NCI-H2107 (cell line): Measurements from ENCODE around the gene SLC6A17.

Experiments
- DNase-seq: peaks from one replicate; lab custom pipeline; 2025; lab: John Stamatoyannopoulos, UW

SLC6A17 gene

DNA sequence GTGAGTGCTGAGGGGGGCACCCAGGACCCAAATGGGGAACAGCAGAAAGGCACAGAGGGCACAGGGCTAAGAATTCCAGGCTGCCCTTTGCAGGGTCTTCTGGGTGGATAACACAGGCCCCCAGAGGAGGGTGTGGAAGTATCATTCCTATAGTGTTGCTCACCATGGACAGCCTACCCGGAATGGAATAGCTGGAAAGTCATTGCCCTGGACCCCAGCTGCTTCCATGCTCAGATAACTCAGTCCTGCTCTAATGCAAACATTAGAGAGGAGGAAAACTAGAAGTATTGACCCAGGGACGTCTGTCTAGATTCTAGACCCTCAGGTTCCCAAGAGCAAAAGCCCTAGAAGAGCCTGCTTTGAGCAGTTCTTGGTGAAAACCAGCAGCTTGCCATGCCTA is 24.7 kb downstream of the SLC6A17 start:
- no peak for DNase-seq

DNA sequence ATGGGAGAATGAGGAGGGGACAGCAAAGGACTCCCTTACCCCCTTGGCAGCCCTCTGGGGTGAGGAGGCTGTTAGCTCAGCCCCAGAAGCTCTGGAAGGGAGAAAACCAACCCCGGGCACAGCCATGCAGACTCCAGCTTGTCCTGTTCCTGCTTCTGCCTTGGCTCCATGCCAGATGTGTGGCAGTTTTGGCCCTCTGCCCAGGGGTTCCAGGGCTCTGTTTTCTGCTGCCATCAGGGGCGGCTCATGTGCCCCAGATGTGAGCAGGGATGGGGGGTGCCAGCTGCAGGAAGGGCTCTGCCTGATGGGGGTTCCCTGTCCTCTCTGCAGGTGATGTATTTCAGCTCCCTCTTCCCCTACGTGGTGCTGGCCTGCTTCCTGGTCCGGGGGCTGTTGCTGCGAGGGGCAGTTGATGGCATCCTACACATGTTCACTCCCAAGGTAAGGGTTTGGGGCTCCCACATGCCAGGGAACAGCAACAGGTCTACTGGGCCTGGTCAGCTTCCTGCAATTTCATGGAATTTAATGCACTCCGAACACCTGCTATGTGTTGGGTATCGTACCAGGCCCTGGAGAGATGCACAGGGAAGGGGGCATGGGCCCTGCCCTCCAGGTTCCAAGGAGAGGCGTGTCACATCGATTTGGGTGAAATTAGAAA is 26.1 kb downstream of the SLC6A17 start:
- DNase-seq, result peak; percentile 46

DNA sequence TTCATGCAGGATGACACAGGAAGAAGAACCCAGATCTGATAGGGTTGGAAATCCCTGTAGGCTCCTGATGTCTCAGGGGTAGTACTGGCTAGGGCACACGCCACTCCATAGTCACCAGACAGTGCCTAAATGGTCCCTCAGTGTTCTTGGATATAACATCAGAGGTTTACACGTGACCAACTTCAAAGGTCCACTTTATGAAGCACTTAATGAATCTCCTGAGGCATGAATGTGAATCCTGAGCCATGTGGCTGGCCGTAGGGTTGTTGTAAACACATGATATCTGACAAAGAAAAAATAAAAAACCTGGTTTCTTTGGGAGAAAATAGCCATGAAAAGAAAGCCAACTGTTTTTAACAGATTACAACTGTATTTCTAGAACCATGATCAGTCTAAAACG is 27.5 kb downstream of the SLC6A17 start:
- no peak for DNase-seq

DNA sequence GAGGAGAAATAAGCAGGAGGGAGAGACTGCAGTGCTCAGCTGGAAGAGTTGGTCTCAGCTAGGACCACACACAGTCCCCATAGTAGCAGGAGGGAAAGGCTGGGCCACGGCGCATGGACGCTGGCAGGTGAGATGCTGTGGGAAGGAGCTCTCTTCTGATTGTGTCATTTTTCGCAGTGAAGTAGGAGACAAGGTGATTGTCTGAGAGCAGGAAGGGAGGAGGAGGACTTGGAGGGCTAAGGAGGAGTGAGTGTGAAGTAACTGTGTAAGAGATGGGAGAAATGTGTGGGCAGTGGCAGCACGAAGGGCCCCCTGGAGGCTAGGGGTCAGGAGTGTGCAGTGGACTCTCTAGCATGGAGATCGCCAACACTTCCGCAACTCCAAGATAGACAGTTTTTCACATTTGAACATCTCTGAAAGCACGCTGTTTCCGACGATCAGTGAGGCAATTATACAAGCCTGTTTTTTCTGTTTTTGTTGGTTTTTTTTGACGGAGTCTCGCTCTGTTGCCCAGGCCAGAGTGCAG is 33.4 kb downstream of the SLC6A17 start:
- no peak for DNase-seq

DNA sequence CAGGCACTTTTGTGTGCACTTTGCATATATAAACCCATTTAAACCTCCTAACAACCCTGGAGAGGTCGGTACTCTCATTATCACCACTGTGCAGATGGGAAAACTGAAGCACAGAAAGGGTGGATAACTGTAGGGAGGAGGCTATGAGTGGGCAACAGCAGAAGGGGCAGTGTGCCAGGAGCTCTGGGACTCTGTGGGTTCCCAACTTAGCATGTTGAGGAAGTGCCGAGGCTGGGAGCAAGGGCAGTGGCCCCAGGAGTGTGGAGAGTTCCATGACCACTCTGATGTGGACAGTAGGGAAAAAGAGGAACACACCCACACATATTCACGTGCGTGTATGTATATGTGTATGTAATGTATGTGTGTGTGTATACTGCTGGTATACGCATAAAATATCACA is 34.2 kb downstream of the SLC6A17 start:
- DNase-seq, result no peak

DNA sequence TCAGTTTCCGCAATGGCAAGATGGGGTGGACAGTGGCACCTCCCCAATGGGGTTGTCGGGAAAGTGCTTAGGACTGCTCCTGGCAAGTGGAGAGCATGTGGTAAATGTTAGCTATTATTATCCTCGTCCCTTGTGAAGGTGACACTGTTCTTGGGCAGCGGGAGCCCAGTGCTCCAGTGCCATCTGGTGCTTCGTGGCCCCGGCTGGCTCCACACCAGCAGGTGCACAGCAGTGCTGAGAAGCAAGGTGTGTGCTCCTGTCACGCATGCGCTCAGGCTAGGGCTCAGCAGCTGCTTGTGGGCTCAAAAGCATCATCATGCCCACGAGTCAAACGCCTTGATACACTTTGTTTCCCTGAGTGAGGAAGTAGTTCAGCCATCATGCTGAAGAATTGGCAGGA is 34.9 kb downstream of the SLC6A17 start:
- DNase-seq, result peak; percentile 91

DNA sequence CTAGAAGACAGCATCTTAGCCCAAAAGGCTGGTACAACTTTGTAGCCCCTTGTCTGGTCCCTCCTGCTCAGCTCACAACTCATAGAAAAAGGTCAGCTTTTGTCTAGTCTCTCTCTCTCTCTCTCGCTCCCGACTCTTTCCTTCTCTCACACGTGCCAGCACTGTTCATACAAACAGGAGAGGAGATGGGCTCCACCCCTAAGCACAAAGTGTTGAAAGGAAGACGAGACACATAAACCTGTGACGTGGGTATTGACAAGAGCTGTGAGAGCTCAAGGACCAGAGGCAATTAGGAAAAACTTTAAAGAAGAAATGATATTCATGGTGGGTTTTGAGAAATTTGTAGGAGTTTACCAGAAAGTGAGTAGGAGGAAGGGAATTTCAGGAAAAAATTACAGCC is 36.3 kb downstream of the SLC6A17 start:
- DNase-seq, result no peak

DNA sequence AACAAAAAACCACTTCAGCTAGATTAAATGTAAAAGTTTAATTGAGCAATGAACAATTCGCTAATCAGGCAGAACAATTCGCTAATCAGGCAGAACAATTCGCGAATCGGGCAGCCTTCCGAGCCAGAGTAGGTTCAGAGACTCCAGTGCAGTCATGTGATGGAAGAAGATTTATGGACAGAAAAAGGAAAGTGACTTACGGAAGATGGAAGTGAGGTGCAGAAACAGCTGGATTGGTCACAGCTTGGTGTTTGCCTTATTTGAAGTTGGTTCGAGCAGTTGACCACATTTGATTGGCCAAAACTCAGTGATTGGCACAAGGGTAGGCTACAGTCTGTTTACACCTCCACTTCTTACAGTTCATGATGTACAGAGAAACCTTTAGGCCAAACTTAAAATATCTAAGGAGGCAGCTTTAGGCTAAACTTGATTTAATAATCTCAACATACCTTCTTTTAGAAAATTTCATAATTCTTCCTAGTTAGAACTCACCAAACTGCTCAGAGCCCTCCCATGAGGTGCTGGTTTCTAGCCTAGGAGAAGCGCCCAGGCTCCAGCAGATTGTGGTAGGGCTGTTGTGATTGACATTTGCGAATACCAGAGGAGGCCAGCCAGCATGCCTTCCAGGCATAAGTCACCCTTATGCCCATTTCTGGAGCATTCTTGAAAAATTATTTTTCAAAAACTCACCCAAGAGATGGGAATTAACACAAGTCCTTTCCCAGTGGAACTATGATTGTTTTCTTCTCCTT is 37.0 kb downstream of the SLC6A17 start:
- DNase-seq, result no peak

DNA sequence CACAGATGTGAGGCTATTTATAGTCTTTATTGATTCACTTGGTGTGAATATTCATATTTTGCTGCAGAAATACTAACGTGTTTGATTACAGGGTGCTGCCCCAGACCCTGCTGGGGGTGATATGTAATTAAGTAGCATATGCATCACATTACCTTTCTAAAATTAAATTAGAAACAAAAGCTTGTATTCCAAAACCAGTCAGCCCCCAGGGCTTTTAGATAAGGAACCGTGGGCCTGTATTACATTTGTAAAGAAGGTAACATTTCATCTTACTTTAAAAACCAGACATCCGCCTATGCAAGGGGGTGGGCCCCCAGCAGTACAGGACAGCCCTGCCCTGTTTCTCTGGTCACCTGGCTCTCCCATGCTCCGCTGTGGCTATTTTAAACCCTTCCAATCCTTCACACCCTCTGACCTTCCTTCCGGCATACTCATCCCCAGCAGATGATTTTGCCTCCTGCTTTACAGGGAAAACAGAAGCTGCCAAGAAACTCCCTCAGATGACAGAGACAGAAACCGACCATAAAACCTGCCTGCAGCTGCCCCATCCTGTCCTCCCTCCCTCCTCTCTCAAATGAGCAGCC is 37.8 kb downstream of the SLC6A17 start:
- DNase-seq, result no peak

DNA sequence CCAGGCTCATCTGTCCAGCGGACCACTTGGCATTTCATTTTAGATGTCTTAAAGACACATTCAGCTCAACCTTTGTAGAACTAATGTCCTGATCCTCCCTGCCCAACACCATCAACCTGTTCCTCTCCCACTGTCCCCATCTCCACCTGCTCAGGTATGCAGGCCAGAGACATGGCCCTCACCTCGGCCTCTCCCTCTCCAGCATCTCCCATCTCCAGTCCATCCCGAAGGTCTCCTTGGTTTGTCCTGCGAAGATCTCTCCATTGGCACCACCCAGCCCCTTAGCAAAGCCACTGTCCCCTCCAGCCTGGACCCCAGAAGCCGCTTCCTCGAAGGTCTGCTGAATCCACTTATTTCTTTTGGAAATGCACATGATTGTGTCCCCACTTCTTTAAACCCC is 38.9 kb downstream of the SLC6A17 start:
- no peak for DNase-seq

DNA sequence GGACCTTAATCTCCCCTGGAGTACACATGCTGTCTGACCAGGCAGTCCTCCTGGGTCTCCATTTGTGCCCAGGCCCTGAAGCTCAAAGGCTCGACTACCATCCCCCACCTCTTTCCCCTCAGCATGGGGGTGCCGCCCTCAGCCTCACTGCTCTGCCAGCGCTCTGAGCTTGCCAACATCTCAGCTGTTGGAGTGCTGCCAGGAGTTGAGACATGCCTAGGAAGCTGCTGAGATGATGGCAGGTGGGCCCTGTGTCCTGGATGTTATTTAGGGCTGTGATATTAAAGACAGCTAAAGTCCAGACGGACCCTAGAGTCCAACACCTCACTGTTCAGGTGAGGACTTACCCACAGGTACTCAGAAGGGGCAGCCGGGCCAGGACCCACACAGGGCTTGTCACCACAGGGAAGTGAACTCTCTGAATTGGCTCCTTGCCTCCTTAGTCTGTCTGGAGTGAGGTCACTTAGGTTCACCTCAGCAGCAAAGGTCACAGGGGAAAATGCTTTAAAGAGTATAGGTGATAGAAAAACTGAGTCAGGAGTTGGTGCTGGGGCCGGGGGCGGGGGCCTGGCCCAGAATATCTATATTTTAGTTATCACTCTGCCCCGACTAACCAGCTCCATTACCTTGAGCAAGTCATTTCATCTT is 40.1 kb downstream of the SLC6A17 start:
- peak; percentile 82 for DNase-seq

DNA sequence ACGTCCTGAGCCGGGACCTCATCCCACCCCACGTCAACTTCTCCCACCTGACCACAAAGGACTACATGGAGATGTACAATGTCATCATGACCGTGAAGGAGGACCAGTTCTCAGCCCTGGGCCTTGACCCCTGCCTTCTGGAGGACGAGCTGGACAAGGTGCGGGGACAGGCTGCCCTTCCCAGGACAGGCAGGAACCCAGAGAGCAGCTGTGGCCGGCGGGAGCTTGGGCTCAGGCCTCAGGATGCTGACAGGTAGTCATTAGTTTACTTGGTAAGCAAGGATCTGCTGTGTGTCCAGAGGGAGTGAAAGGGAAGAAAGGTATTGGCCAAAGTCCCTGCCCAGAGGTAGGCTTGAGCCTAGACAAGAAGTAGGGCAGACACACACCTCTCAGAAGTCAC is 42.2 kb downstream of the SLC6A17 start:
- no peak for DNase-seq

DNA sequence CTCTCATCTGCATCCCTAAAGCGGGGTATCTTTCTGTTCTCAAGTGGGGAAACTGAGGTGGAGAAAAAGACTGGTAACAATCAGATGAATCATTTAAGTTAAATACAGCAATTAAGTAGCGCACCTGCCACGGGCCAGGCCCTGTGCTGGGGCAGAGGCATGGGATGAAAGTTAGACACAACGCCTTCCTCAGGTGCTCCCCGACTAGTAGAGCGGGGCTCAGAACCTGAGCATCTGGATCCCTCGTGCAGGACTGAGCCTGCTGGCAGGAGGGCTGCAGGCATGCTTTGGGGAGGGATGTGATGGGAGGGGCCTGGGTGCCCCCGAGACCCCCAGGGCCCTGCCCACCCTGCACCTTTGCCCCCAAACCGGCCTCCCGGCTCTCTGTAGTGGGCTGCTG is 44.9 kb downstream of the SLC6A17 start:
- no peak for DNase-seq

DNA sequence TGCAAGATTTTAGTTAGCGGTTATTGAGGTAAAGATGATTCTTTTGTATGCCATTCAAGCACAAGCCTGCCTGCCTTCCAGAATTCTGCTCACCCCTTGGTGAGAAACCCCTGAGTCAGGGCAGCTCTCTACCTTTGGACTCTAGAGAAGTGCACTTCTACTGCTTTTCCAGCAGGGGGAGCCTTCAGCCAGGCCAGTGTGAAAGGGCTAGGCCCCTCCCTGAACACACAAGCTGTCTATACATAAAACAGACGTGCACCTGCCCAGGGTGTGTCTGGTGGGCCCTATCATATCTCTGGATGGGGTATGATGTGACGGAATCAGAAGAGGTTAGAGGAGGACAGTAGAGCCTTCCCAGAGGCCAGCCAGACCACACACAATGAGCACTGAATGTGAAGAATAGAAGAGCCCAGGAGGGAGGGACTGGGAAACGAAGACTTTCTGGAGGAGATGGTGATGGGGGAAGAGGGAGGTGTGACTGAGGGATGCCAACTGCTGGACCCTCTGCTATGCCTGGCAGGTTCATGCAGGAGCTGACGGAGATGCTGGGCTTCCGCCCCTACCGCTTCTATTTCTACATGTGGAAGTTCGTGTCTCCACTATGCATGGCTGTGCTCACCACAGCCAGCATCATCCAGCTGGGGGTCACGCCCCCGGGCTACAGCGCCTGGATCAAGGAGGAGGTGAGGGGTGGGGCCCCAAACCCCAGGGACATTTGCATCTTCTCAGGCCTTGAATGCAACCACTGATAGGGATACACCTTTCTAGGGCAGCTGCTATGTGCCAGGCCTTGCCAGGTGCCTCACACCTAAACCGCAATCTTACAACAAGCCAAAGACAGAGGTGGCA is 46.8 kb downstream of the SLC6A17 start:
- peak; percentile 36 for DNase-seq

DNA sequence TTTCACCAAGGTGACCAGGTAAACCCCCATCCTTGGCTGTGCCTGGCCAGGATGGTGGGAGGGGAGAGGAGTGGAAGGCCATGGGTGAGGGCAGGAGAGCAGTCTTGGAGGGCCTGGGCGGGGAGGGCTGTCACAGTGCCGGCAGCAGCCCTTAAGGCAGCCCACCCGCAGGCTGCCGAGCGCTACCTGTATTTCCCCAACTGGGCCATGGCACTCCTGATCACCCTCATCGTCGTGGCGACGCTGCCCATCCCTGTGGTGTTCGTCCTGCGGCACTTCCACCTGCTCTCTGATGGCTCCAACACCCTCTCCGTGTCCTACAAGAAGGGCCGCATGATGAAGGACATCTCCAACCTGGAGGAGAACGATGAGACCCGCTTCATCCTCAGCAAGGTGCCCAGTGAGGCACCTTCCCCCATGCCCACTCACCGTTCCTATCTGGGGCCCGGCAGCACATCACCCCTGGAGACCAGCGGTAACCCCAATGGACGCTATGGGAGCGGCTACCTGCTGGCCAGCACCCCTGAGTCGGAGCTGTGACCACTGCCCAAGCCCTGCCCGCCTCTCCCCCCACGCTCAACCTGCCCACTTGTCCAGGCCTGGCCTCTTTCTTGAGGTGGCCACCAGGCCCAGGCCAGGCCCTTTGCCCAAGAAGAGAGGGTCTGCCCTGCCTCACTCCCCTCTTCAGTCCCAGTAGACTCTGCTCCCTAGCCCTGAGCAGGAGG is 47.8 kb downstream of the SLC6A17 start:
- DNase-seq, result no peak

DNA sequence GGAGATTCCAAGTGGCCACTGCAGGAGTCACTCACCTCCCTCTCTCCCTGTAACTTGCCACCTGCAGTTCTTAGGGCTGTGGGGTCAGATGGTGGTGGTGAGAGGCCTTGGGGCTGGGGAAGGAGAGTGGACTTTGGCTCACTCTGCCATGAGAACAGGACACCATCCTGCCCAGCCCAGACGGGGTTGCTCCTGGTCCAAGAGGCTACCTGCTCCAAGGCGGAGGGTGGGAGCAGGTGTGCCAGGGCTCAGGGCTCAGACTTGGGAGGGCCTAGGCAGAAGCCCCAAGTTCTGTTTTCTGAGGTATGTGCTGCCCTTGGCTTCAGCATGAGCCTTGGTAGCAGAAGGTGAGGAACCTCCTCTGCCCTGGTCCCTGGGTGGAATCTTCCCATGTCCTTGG is 48.5 kb downstream of the SLC6A17 start:
- no peak for DNase-seq

DNA sequence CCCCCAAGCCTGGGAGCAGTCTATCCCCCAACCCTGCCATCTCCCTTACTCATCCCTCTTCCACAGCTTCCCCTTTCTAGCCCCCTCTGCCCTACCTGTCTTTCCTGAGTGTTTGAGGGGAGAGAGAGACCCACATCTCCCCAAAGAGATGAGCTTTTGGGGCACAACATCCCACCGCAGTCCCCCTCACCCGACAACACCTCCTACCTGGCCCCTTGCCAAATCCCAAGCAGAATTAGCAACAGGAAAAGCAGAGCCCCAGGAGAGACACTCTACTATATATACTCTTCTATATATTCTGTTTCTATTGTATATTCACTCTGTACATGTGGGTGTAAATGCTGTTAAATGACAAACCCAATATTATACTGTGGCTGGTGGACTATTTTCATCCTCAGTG is 49.9 kb downstream of the SLC6A17 start:
- no peak for DNase-seq

DNA sequence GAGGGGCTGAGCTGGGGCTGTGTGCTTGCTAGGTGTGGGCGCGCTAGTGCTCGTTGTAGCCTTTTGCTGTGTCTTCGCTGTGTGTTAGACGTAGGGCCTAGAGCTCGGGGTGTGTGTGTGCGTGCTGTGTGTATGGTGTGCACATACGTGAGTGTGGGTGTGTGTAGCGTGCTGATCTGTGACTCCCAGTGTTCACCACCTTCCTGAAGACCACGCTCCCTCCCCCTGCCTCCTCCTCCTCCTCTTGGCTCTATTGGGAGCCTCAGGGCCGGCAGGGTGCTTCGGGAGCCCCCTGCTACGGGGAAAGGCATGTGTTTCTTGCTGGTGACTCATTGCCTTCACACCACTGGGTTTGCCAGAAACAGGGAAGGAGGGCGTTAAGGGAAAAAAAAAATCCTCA is 50.4 kb downstream of the SLC6A17 start:
- no peak for DNase-seq

DNA sequence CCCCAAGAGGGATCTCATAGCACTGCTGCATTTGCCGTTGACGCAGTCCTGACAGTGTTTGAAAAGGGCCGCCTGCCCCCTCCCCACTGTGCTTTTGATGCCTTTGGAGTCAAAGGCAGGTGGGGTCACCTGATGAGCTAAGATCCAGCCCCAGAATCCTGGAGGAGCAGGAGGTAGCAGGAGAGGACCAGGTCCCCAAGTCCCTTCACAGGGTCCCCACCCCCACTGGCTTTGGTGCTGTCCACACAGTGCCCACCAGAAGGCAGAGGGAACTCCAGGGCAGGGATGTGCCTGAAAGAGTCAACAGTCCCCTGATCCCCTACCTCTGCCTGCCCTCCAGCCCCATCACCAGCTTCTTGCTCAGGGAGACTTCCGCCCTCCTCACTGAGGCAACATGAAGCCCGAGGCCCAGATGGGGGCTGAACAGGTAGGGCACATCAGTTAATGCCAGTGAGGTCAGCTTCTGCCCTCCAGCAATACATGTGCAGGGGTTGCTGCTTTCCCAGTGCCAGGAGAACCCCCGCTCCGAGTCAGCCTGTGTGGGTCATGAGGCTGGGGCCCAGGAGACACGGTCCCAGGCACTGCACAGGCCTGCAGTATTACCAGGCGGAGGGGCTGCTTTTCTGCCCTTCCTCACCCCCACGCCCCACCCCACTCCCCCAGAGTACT is 51.0 kb downstream of the SLC6A17 start:
- no peak for DNase-seq

DNA sequence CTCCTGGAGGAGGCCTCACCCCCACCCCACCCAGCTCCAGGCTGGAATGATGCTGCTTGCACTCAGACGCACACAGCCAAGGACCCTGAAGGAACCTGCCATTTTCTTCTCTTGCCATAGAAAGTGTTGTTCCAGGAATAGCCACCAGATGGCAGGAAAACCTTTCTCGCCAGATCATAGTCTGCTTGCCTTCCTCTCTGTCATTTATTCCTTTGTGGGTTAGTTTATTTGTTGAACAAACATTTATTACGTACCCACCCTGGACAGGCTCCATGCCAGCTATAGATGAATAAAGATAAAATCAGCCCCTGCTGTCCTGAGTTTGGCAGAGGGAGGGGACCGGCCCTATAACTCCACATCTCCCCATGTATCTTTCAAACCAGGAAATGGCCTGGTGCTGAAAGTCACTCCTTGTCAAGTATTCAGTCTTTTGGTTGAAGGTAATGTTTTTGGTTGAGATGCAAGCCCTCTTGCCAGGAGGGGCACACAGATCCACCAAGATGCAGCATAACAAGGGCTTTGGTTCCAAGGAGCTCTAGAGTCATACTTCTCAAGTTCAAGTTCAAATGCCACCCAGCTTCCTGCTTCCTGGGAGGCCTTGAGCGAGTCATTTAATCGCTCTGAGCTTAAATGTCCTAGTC is 52.8 kb downstream of the SLC6A17 start:
- DNase-seq, result peak; percentile 56
